ENCODE results near the gene LGALS13.

DNA sequence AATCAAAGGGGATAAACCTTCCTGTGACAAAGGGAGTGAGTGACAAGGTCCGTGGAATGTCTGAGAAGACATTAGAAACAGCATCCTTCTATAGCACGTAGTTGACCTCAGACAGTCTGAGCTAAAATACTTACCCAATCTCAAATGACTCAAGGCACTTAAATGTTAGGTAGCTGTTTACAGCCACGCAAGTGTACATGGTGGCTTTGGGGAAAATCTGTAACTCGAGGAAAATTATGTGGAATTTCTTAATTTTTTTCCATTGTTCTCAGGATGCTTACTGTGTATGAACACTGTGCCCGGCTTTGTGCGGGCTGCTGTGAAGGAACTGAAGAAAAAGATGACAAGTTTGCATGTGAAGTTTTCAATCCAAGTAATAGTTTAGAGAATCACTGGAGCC, 5.2 kb downstream of the LGALS13 start:
- TF ChIP-seq POLR2A (IDR thresholded peaks at IDR 0.05; ENCODE audit: low read length) (no peak), GATA1 (IDR thresholded peaks at IDR 0.05; ENCODE audit: low read depth, low read length) (no peak)
